Panc1 (cell line): ENCODE data around the gene SLC29A1. TPM values are rescaled to one million over a fixed set of nuclear protein-coding genes. Genes with fewer than 3 reads are reported as not detected.
A peak's percentile ranks its signal among the peaks of the same experiment; 100 is the strongest.

ENCODE experiments used
- ATAC-seq: fragments of 200-7000 bp; cut with Tn5 transposase; 2 replicates; pipeline ENCODE4 v1.9.1; 2020; ENCODE audit warnings: mild to moderate bottlenecking, moderate library complexity
- BruUV-seq: library from RNA; stranded (reverse); fragments of 400-500 nt; replicated peaks from 2 replicates; lab custom pipeline; 2021; lab: Mats Ljungman, UMichigan
- CTCF ChIA-PET: fragments of 300-600 bp; sonication (Branson Sonifier 250); formaldehyde crosslinking; loops from one replicate; lab custom pipeline; 2022; ENCODE audit warnings: antibody characterized with exemption; lab: Charles Lee
- POLR2A ChIA-PET: fragments of 300-600 bp; sonication (Branson Sonifier 250); formaldehyde crosslinking; loops from one replicate; lab custom pipeline; 2022; ENCODE audit warnings: antibody characterized with exemption; lab: Charles Lee
- DNase-seq: peaks from one replicate; pipeline ENCODE4 v3.0.0-alpha.2; 2010; ENCODE audit warnings: low read depth, low spot score
- H3K27ac ChIP-seq: 2 replicates; pipeline ENCODE4 v1.5.1; 2011; ENCODE audit warnings: mild to moderate bottlenecking, low read length, inconsistent platforms
- H3K27me3 ChIP-seq: fragments of 200-500 bp; sonication (Bioruptor generic); 2 replicates; pipeline ENCODE4 v1.6.0; 2014; ENCODE audit warnings: low read length, inconsistent platforms; ENCODE audit not compliant: control insufficient read depth, insufficient read depth
- H3K36me3 ChIP-seq: fragments of 200-500 bp; sonication (Bioruptor generic); 2 replicates; pipeline ENCODE4 v1.5.1; 2014; ENCODE audit warnings: inconsistent platforms, mild to moderate bottlenecking, low read length, moderate library complexity; ENCODE audit not compliant: control insufficient read depth, insufficient read depth
- H3K4me1 ChIP-seq: 2 replicates; pipeline ENCODE4 v1.5.1; 2011; ENCODE audit warnings: inconsistent platforms, mild to moderate bottlenecking, low read length, moderate library complexity; ENCODE audit not compliant: control insufficient read depth, insufficient read depth
- H3K4me3 ChIP-seq, 2 experiments: 2 replicates each; pipeline ENCODE4 v1.5.1; 2011 to 2012; ENCODE audit warnings: low read depth in 2 of 2, low read length in 2 of 2, mild to moderate bottlenecking in 2 of 2, inconsistent platforms in 1 of 2, moderate library complexity in 1 of 2
- H3K9me3 ChIP-seq: fragments of 200-500 bp; sonication (Bioruptor generic); 2 replicates; pipeline ENCODE4 v1.5.1; 2014; ENCODE audit warnings: low read depth, mild to moderate bottlenecking, inconsistent platforms, low read length, moderate library complexity; ENCODE audit not compliant: control insufficient read depth, insufficient read depth
- POLR2AphosphoS5 ChIP-seq: IDR thresholded peaks from 2 replicates; pipeline ENCODE4 v1.6.1; 2012; ENCODE audit warnings: mild to moderate bottlenecking, low read depth, low read length, moderate library complexity
- SIN3A ChIP-seq: IDR thresholded peaks from 2 replicates; pipeline ENCODE4 v1.6.1; 2012; ENCODE audit warnings: low read depth, mild to moderate bottlenecking, low read length, moderate library complexity, borderline replicate concordance; ENCODE audit not compliant: insufficient read depth
- TCF7L2 ChIP-seq: IDR thresholded peaks from 2 replicates; pipeline ENCODE4 v1.6.1; 2011; ENCODE audit warnings: mild to moderate bottlenecking, low read depth, low read length, inconsistent platforms
- in situ Hi-C: cut with HindIII; loops from 2 replicates; pipeline ENCODE4 v1.10.0; 2016; ENCODE audit warnings: low sequenced_read_pairs, low pct_unique_long_range_greater_than_20kb
- intact Hi-C: fragments of 100-400 bp; cut with micrococcal nuclease; formaldehyde crosslinking; loops from one replicate; pipeline ENCODE4 v1.10.0; 2022; ENCODE audit not compliant: unreplicated experiment
- total RNA-seq: library from RNA; stranded (reverse); gene quantifications from one replicate; pipeline ENCODE4 v1.2.1, GENCODE V29; 2021; ENCODE audit not compliant: unreplicated experiment
- TF ChIP-seq, protein P1 (sequence below), 2 experiments: IDR thresholded peaks; 2 replicates each; pipeline ENCODE4 v1.6.1; 2011 to 2012; ENCODE audit warnings: low read depth in 2 of 2, control low read depth in 1 of 2, low read length in 1 of 2, mild to moderate bottlenecking in 1 of 2, moderate library complexity in 1 of 2; ENCODE audit not compliant: insufficient read depth in 1 of 2
- TF ChIP-seq, protein P2 (sequence below): fragments of 450-650 bp; IDR thresholded peaks from 2 replicates; pipeline ENCODE4 v1.5.1; 2017; ENCODE audit warnings: mild to moderate bottlenecking

SLC29A1 gene
- total RNA-seq, 1 experiment from 2014 or later: 263 TPM

DNA sequence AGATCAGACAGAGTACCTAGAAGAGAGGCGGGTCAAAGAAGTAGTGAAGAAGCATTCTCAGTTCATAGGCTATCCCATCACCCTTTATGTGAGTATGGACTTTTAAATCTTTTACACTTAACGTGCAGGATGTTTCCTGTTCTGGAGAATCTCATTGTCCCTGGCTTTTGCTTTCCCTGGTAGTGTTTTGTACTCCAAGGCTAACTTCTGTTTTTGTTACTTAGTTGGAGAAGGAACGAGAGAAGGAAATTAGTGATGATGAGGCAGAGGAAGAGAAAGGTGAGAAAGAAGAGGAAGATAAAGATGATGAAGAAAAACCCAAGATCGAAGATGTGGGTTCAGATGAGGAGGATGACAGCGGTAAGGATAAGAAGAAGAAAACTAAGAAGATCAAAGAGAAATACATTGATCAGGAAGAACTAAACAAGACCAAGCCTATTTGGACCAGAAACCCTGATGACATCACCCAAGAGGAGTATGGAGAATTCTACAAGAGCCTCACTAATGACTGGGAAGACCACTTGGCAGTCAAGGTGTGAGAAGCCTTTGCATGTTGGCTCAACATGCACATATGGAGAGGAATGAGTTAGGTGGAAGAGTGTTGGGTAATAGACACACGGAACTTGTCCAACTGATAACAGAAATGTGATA lies 26.8 kb downstream of the SLC29A1 start:
- intact Hi-C loops: loop anchor here (10.0 kb wide), 1 partner anchor 155 kb away; no protein-coding TSS in a partner anchor
- ATAC-seq (no peak), DNase-seq (no peak)
- peak overlapping the region; percentile 99 to 100 for H3K4me3 ChIP-seq
- TF ChIP-seq, protein P1, sequence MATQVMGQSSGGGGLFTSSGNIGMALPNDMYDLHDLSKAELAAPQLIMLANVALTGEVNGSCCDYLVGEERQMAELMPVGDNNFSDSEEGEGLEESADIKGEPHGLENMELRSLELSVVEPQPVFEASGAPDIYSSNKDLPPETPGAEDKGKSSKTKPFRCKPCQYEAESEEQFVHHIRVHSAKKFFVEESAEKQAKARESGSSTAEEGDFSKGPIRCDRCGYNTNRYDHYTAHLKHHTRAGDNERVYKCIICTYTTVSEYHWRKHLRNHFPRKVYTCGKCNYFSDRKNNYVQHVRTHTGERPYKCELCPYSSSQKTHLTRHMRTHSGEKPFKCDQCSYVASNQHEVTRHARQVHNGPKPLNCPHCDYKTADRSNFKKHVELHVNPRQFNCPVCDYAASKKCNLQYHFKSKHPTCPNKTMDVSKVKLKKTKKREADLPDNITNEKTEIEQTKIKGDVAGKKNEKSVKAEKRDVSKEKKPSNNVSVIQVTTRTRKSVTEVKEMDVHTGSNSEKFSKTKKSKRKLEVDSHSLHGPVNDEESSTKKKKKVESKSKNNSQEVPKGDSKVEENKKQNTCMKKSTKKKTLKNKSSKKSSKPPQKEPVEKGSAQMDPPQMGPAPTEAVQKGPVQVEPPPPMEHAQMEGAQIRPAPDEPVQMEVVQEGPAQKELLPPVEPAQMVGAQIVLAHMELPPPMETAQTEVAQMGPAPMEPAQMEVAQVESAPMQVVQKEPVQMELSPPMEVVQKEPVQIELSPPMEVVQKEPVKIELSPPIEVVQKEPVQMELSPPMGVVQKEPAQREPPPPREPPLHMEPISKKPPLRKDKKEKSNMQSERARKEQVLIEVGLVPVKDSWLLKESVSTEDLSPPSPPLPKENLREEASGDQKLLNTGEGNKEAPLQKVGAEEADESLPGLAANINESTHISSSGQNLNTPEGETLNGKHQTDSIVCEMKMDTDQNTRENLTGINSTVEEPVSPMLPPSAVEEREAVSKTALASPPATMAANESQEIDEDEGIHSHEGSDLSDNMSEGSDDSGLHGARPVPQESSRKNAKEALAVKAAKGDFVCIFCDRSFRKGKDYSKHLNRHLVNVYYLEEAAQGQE (IDR thresholded peaks at IDR 0.05; ENCODE audit: insufficient read depth in 1 of 2, low read depth in 2 of 2, low read length in 1 of 2): no peak
- TF ChIP-seq SIN3A (no peak), POLR2AphosphoS5 (no peak), TCF7L2 (no peak)
- TF ChIP-seq, protein P2, sequence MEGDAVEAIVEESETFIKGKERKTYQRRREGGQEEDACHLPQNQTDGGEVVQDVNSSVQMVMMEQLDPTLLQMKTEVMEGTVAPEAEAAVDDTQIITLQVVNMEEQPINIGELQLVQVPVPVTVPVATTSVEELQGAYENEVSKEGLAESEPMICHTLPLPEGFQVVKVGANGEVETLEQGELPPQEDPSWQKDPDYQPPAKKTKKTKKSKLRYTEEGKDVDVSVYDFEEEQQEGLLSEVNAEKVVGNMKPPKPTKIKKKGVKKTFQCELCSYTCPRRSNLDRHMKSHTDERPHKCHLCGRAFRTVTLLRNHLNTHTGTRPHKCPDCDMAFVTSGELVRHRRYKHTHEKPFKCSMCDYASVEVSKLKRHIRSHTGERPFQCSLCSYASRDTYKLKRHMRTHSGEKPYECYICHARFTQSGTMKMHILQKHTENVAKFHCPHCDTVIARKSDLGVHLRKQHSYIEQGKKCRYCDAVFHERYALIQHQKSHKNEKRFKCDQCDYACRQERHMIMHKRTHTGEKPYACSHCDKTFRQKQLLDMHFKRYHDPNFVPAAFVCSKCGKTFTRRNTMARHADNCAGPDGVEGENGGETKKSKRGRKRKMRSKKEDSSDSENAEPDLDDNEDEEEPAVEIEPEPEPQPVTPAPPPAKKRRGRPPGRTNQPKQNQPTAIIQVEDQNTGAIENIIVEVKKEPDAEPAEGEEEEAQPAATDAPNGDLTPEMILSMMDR: no peak
- ChIA-PET POLR2A (no interaction called here), CTCF (no interaction called here)
- TSS peak; percentile 67 for BruUV-seq
- H3K4me1 ChIP-seq: peaks cover 52% of the 10 kb centered on the region
- H3K27ac ChIP-seq: peak overlapping the region; percentile 68
- peaks cover 63% of the 10 kb centered on the region for H3K36me3 ChIP-seq
- no peaks in the 10 kb centered on the region for H3K27me3 ChIP-seq
- in situ Hi-C loops: no loop called here
- H3K9me3 ChIP-seq: no peaks in the 10 kb centered on the region

DNA sequence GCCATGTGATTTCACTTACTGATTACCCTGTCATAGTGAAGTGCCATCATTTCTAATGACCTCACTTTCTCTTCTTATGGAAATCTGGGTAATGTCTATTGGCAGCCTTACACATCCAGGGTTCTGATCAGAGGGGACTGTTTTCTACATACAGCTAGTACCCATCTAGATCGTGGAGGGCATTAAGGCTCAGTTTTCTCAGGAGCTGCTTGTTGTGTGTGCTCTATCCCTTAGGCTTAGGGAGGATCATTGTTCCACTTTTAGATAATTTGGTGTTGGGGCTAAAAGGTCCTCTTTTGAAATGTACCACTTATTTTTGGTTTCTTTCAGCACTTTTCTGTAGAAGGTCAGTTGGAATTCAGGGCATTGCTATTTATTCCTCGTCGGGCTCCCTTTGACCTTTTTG lies 27.3 kb downstream of the SLC29A1 start:
- BruUV-seq: no TSS peak
- H3K9me3 ChIP-seq: no peaks in the 10 kb centered on the region
- DNase-seq: no peak
- peaks cover 53% of the 10 kb centered on the region for H3K4me1 ChIP-seq
- in situ Hi-C loops (no loop called here), intact Hi-C loops (loop anchor here (10.0 kb wide), 1 partner anchor 156 kb away; no protein-coding TSS in a partner anchor)
- H3K36me3 ChIP-seq: peaks cover 63% of the 10 kb centered on the region
- CTCF ChIA-PET: no interaction called here
- peak overlapping the region; percentile 68 for H3K27ac ChIP-seq
- POLR2A ChIA-PET: no interaction called here
- H3K4me3 ChIP-seq: peak overlapping the region in 1 of 2 experiments; percentile 3; a peak in 2 of 4 replicates
- TF ChIP-seq SIN3A: no peak
- TF ChIP-seq POLR2AphosphoS5: peak; percentile 52
- no peak for ATAC-seq
- no peaks in the 10 kb centered on the region for H3K27me3 ChIP-seq
